ENCODE data around the gene NKAIN2.

Gene NKAIN2

GRCh38 chr6:124590001-124590400 lies 786.3 kb downstream of the NKAIN2 start:
- DNase-seq (ENCODE audit: extremely low read depth, low read depth) = no peak
- H3K4me3 ChIP-seq (replicated peaks; ENCODE audit: low read depth, low read length) = no peak overlapping the region
- TF ChIP-seq CTCF (IDR thresholded peaks at IDR 0.05; ENCODE audit: low read depth, low read length, missing control alignments) = no peak

GRCh38 chr6:124599656-124600055 lies 796.0 kb downstream of the NKAIN2 start:
- H3K4me3 ChIP-seq (replicated peaks; ENCODE audit: low read depth, low read length) = no peak overlapping the region
- no peak for TF ChIP-seq CTCF (IDR thresholded peaks at IDR 0.05; ENCODE audit: low read depth, low read length, missing control alignments)
- no peak for DNase-seq (ENCODE audit: extremely low read depth, low read depth)

DNA sequence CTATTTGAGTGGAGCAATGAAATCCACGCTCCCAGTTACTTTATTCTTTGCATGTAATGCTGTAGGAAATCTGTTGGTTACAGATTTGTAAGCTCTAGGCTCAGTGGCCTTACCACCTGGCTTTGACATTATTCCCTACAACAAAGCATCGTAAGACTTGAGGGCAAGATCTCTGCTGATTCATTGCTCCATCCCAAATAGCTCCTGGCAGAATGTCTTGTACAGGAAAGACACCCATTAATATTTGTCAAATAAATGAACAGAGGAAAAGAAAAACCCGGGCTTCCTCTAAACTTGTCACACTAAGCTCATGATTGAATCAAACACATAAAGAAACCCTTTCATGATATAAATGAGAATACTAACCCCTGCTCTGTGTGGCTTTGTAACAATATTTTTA lies 801.1 kb downstream of the NKAIN2 start:
- TF ChIP-seq CTCF (IDR thresholded peaks at IDR 0.05; ENCODE audit: low read depth, low read length, missing control alignments) = no peak
- DNase-seq (ENCODE audit: extremely low read depth, low read depth) = no peak
- H3K4me3 ChIP-seq (replicated peaks; ENCODE audit: low read depth, low read length) = no peak overlapping the region

GRCh38 chr6:124607119-124607627 lies 803.5 kb downstream of the NKAIN2 start:
- H3K4me3 ChIP-seq (replicated peaks; ENCODE audit: low read depth, low read length) = no peak overlapping the region
- TF ChIP-seq CTCF (IDR thresholded peaks at IDR 0.05; ENCODE audit: low read depth, low read length, missing control alignments) = no peak
- no peak for DNase-seq (ENCODE audit: extremely low read depth, low read depth)

GRCh38 chr6:124613031-124613430 lies 809.4 kb downstream of the NKAIN2 start:
- no peak for TF ChIP-seq CTCF (IDR thresholded peaks at IDR 0.05; ENCODE audit: low read depth, low read length, missing control alignments)
- no peak for DNase-seq (ENCODE audit: extremely low read depth, low read depth)
- no peak overlapping the region for H3K4me3 ChIP-seq (replicated peaks; ENCODE audit: low read depth, low read length)

- no peak for DNase-seq (ENCODE audit: extremely low read depth, low read depth)
- no peak for TF ChIP-seq CTCF (IDR thresholded peaks at IDR 0.05; ENCODE audit: low read depth, low read length, missing control alignments)
- H3K4me3 ChIP-seq (replicated peaks; ENCODE audit: low read depth, low read length) = no peak overlapping the region
Observed at GRCh38 chr6:124622351-124622750, 818.7 kb downstream of the NKAIN2 start.

DNA sequence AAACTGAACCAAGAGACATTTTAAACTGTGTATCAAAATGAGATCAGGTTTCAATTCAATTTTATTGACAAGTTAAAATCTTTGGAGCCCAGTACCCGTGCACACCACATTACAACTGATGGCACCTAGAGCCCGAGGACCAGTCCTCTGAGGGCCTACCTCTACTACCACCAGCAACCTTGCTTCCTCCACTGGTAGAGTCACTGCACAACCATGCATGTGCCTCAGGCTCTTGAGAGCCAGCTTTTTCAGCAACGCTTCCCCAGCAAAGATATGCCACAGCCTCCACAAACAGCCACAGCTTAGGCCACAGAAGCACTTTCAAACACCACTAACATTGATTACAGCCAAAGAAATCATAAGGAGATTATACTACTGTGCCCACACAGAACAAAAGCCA lies 830.0 kb downstream of the NKAIN2 start:
- no peak for TF ChIP-seq CTCF (IDR thresholded peaks at IDR 0.05; ENCODE audit: low read depth, low read length, missing control alignments)
- H3K4me3 ChIP-seq (replicated peaks; ENCODE audit: low read depth, low read length) = no peak overlapping the region
- no peak for DNase-seq (ENCODE audit: extremely low read depth, low read depth)

Data from HFF-Myc (cell line).